OCI-M2 (cell line): ENCODE data around the gene GAB1.

Source experiments
- DNase-seq: peaks from one replicate; lab custom pipeline; 2025; ENCODE audit not compliant: unreplicated experiment; lab: John Stamatoyannopoulos, UW

The GAB1 gene

GRCh38 chr4:143383005-143383574 is 46.4 kb downstream of the GAB1 start:
- DNase-seq: no peak

DNA sequence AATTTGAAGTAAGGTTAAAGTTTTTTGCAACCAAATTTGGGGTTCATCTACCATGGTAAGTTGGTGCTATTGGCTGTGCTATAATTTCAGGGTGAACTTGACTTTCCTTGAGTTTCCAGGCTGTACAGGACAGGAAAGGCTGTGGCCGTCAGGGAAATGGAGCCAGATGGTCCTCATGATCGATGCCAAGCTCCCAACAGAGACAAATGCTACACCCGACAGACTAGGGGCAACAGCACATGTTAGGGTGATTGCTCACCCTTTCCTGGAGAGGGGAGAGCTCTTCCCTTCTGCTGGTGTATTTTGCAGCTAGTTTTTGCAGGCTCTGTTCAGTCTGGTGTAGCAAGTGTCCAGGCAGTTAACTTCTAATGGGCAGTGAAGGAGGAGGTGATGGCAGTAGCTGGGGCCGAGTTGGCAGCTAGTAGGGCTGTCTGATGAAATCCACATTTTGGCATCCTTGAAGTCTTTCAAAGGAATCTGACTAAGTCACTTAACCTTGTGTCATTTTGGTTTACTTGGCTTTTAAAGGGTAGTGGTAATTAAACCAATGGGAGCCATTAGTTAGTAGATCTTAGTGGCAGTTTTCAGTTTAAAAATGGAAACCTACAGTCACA is 47.8 kb downstream of the GAB1 start:
- no peak for DNase-seq

DNA sequence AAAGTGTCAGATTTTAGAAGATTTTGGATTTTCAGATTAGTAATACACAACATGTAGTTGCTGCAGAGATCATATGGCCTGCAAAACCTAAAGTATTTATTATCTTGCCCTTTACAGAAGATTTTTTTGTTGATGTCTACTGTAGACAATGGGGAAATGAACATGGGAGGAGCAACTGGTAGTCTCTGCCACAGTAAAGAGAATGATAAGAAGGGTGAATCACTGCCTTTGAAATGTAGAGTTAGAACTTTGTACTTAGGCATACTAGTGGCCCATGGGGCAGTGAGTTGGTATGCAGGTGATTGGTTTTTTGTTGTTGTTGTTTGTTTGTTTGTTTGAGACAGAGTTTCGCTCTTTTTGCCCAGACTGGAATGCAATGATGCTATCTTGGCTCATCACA is 50.1 kb downstream of the GAB1 start:
- no peak for DNase-seq

- no peak for DNase-seq
These were observed 53.0 kb downstream of the GAB1 start for GRCh38 chr4:143389579-143390195.

- DNase-seq: no peak
These were observed 54.1 kb downstream of the GAB1 start for GRCh38 chr4:143390764-143391163.

GRCh38 chr4:143391261-143391660 is 54.6 kb downstream of the GAB1 start:
- DNase-seq: no peak

DNA sequence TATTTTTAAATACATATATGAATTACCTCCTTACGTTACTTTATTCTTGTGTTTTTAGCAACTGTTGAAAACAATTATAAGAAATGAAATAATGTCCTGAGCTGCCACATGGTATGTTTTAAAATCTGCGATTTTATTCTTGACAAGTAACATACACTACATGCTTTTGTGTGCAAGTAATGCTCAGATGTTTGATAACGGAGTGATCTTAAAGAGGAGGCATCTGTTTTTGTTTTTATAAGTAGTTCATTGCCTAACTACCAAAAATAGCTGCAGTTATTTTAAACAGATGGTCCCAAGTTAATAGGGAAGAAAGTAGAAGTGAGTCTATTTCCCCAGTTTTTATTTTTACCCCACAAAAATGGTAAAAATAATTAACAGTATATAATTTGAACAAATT is 55.2 kb downstream of the GAB1 start:
- DNase-seq: no peak

DNA sequence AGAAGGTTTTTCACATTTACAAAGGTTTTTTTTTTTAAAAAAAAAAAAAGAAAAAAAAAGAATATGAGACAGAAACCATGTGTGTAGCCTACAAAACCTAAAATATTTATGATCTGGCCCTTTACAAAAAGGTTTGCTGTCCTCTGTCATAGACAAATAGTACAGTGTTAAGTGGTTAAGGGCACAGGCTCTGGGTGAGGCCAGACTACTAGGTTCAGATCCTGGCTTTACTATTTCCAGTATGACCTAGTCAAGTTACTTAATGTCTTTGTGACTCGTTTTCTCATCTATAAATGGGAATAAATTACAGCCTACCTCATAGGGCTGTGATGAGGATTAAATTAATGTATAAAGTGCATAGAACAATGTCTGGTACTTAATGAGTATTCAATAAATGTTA is 56.5 kb downstream of the GAB1 start:
- no peak for DNase-seq

- DNase-seq: no peak
These were observed 58.2 kb downstream of the GAB1 start for GRCh38 chr4:143394739-143395453.

- DNase-seq: no peak
These were observed 60.0 kb downstream of the GAB1 start for GRCh38 chr4:143396695-143397094.

GRCh38 chr4:143397335-143397734 is 60.7 kb downstream of the GAB1 start:
- no peak for DNase-seq

DNA sequence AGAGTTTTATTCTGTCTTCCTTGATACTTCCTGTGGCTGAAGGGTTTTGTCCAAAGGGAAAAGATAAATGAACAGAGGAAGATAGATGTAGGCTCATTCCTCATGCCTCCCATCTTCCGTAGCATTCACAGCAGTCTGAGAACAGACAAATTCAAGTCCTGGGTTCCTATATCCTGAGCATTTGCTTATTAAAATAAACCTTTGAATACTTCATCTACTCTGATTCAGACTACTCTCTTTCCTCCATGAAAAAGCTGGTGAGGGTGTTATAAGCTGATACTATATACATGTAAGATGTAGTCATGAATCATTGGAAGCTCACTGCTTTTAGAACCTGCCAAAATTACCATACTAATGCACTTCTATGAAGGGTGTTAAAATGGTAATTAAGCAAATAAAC is 61.2 kb downstream of the GAB1 start:
- no peak for DNase-seq

- DNase-seq: no peak
These were observed 62.7 kb downstream of the GAB1 start for GRCh38 chr4:143399113-143399949.

GRCh38 chr4:143400082-143400481 is 63.4 kb downstream of the GAB1 start:
- no peak for DNase-seq

DNA sequence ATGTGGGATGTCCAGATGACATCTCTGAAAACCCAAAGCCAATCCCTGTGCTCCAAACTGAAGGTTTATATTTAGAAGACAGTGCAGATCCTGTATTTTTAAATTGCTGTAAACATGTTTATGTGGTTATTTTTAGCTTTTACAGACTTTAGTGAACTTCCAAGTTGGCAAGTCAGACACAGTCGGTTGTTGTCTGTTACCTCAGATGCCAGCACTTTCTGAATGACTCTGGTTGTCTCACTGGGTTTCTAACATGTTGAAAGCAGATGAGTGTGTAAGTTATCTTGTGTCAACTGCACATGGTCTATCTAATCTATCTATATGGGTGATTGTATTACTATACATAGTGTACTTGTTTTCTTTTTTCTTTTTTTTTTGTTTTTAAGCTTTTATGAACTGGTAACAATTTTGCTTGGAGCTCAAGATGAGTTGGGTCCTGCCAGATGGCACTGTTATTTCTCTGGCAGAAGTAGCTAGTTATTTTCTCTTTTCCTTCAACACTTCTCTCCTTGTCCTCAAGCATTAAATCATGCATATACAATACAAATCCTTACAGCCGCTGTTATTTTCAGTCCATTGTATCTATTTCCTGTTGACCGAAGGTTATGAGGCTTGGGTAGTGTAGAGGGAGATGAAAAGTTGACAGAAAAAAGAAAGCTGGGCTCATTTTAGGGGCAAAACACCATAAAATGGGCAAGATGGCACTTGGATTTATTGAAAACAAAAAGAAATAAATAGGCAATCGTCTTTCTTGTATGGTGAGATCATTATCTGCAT is 66.3 kb downstream of the GAB1 start:
- DNase-seq: no peak

DNA sequence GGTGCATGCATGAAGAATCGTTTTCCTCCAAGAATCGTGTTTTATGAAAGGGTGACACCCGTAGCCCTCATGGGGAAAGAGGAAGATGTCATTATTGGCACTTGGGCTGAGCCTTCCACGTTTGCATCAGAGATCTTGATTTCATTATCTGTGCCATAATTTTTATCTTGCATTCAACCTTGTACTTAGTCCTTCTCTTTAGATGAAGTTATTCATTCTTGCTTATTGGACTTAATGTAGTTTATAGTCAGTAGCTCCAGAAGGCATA is 66.8 kb downstream of the GAB1 start:
- DNase-seq: no peak

GRCh38 chr4:143404555-143404954 is 67.9 kb downstream of the GAB1 start:
- DNase-seq: no peak

- no peak for DNase-seq
These were observed 68.5 kb downstream of the GAB1 start for GRCh38 chr4:143405075-143405730.

- peak; percentile 15 for DNase-seq
These were observed 69.8 kb downstream of the GAB1 start for GRCh38 chr4:143406523-143406922.

DNA sequence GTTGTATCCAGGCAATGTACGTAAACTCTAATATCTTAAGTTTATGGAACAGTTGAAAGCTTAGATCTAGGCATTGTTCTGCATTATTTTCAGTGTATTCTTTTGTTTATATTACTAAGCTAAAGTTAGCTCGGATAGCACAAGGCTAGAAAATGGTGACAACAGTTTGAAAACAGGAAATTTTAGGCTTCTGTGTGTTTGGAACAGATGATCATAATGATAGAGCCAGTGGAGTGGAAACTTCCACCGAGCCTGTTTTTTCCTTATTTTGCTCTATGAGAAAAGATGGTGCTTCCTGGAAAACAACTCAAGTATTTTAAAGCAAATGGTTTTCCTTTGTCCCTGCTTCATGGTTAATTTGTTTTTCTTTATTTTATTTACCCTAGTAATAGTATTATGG is 70.8 kb downstream of the GAB1 start:
- DNase-seq: peak; percentile 18
